ENCODE results near the gene TRIM40.
"Not testable (repeated sequence)": the region's sequence is repeated elsewhere in the genome, so short reads cannot be mapped to it uniquely, and the experiment has no call there.

The TRIM40 gene

GRCh38 chr6:30136570-30137286, 788 bp downstream of the TRIM40 start:
- Histone ChIP-seq H3K4me3 (ENCODE audit: low read length) (no peak overlapping the region), H3K9me3 (ENCODE audit: control insufficient read depth, low read depth, low read length) (no peaks in the 10 kb centered on the region), H3K36me3 (ENCODE audit: control insufficient read depth, low read depth, low read length) (no peaks in the 10 kb centered on the region), H3K27ac (ENCODE audit: low read length) (no peak overlapping the region), H3K4me1 (ENCODE audit: control insufficient read depth, low read depth, low read length) (no peaks in the 10 kb centered on the region), H3K9ac (ENCODE audit: low read length) (no peak overlapping the region), H3K27me3 (ENCODE audit: control insufficient read depth, insufficient read depth, low read length) (peaks cover 7% of the 10 kb centered on the region)

DNA sequence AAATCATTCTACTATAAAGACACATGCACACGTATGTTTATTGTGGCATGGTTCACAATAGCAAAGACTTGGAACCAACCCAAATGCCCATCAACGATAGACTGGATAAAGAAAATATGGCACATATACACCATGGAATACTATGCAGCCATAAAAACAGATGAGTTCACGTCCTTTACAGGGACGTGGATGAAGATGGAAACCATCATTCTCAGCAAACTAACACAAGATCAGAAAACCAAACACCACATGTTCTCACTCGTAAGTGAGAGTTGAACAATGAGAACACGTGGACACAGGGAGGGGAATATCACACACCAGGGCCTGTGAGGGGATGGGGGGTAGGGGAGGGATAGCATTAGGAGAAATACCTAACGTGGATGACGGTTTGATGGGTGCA, 4.3 kb downstream of the TRIM40 start:
- H3K27me3 ChIP-seq (ENCODE audit: control insufficient read depth, insufficient read depth, low read length), result not testable (repeated sequence)

GRCh38 chr6:30142665-30143064, 6.7 kb downstream of the TRIM40 start:
- H3K4me3 ChIP-seq (ENCODE audit: low read length), result no peak overlapping the region
- H3K27me3 ChIP-seq (ENCODE audit: control insufficient read depth, insufficient read depth, low read length), result no peaks in the 10 kb centered on the region
- H3K9ac ChIP-seq (ENCODE audit: low read length), result no peak overlapping the region
- H3K9me3 ChIP-seq (ENCODE audit: control insufficient read depth, low read depth, low read length), result no peaks in the 10 kb centered on the region
- peaks cover 9% of the 10 kb centered on the region for H3K4me1 ChIP-seq (ENCODE audit: control insufficient read depth, low read depth, low read length)
- no peaks in the 10 kb centered on the region for H3K36me3 ChIP-seq (ENCODE audit: control insufficient read depth, low read depth, low read length)
- no peak overlapping the region for H3K27ac ChIP-seq (ENCODE audit: low read length)

More for the DNA sequence above, 4.3 kb downstream of the TRIM40 start:
- not testable (repeated sequence) for H3K4me1 ChIP-seq (ENCODE audit: control insufficient read depth, low read depth, low read length); H3K27ac ChIP-seq (ENCODE audit: low read length); H3K36me3 ChIP-seq (ENCODE audit: control insufficient read depth, low read depth, low read length); H3K4me3 ChIP-seq (ENCODE audit: low read length); H3K9me3 ChIP-seq (ENCODE audit: control insufficient read depth, low read depth, low read length); H3K9ac ChIP-seq (ENCODE audit: low read length)

- H3K27me3 ChIP-seq (ENCODE audit: control insufficient read depth, insufficient read depth, low read length), result no peaks in the 10 kb centered on the region
- H3K4me1 ChIP-seq (ENCODE audit: control insufficient read depth, low read depth, low read length), result peaks cover 9% of the 10 kb centered on the region
- no peaks in the 10 kb centered on the region for H3K9me3 ChIP-seq (ENCODE audit: control insufficient read depth, low read depth, low read length)
- no peak overlapping the region for H3K27ac ChIP-seq (ENCODE audit: low read length)
- no peak overlapping the region for H3K9ac ChIP-seq (ENCODE audit: low read length)
- no peaks in the 10 kb centered on the region for H3K36me3 ChIP-seq (ENCODE audit: control insufficient read depth, low read depth, low read length)
- H3K4me3 ChIP-seq (ENCODE audit: low read length), result no peak overlapping the region
These were observed 7.8 kb downstream of the TRIM40 start for GRCh38 chr6:30143780-30144179.

GRCh38 chr6:30144811-30145210, 8.9 kb downstream of the TRIM40 start:
- no peak overlapping the region for H3K27ac ChIP-seq (ENCODE audit: low read length)
- H3K9me3 ChIP-seq (ENCODE audit: control insufficient read depth, low read depth, low read length), result no peaks in the 10 kb centered on the region
- no peaks in the 10 kb centered on the region for H3K27me3 ChIP-seq (ENCODE audit: control insufficient read depth, insufficient read depth, low read length)
- no peak overlapping the region for H3K4me3 ChIP-seq (ENCODE audit: low read length)
- H3K36me3 ChIP-seq (ENCODE audit: control insufficient read depth, low read depth, low read length), result no peaks in the 10 kb centered on the region
- no peak overlapping the region for H3K9ac ChIP-seq (ENCODE audit: low read length)
- peaks cover 9% of the 10 kb centered on the region for H3K4me1 ChIP-seq (ENCODE audit: control insufficient read depth, low read depth, low read length)

- no peaks in the 10 kb centered on the region for H3K9me3 ChIP-seq (ENCODE audit: control insufficient read depth, low read depth, low read length)
- H3K4me3 ChIP-seq (ENCODE audit: low read length), result no peak overlapping the region
- no peak overlapping the region for H3K9ac ChIP-seq (ENCODE audit: low read length)
- H3K36me3 ChIP-seq (ENCODE audit: control insufficient read depth, low read depth, low read length), result no peaks in the 10 kb centered on the region
- no peak overlapping the region for H3K27ac ChIP-seq (ENCODE audit: low read length)
- H3K4me1 ChIP-seq (ENCODE audit: control insufficient read depth, low read depth, low read length), result peaks cover 9% of the 10 kb centered on the region
- no peaks in the 10 kb centered on the region for H3K27me3 ChIP-seq (ENCODE audit: control insufficient read depth, insufficient read depth, low read length)
These were observed 9.9 kb downstream of the TRIM40 start for GRCh38 chr6:30145818-30146217.

DNA sequence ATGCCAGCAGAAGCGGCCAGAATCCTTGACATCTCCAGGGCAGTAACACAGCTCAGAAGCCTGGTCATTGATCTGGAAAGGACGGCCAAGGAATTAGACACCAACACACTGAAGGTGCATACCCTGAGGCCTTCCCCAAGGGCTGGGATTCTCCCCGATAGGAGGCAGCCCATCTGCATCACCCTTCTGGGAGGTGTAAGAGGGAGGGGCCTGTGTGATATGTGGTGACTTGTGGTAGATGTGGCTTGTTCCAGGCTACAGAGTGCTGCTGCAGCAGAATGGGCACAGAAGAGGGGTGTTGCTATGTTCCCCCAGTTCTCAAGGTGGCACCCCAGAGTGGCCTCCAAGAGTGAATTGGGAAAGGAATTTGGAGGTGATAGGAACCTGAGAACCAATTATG, 11.2 kb downstream of the TRIM40 start:
- no peaks in the 10 kb centered on the region for H3K9me3 ChIP-seq (ENCODE audit: control insufficient read depth, low read depth, low read length)
- no peaks in the 10 kb centered on the region for H3K36me3 ChIP-seq (ENCODE audit: control insufficient read depth, low read depth, low read length)

GRCh38 chr6:30149234-30149633, 13.3 kb downstream of the TRIM40 start:
- H3K4me3 ChIP-seq (ENCODE audit: low read length), result no peak overlapping the region
- H3K4me1 ChIP-seq (ENCODE audit: control insufficient read depth, low read depth, low read length), result peaks cover 9% of the 10 kb centered on the region
- H3K36me3 ChIP-seq (ENCODE audit: control insufficient read depth, low read depth, low read length), result no peaks in the 10 kb centered on the region
- no peaks in the 10 kb centered on the region for H3K9me3 ChIP-seq (ENCODE audit: control insufficient read depth, low read depth, low read length)
- H3K27me3 ChIP-seq (ENCODE audit: control insufficient read depth, insufficient read depth, low read length), result no peaks in the 10 kb centered on the region
- no peak overlapping the region for H3K9ac ChIP-seq (ENCODE audit: low read length)
- no peak overlapping the region for H3K27ac ChIP-seq (ENCODE audit: low read length)

More for the DNA sequence above, 11.2 kb downstream of the TRIM40 start:
- Histone ChIP-seq H3K4me1 (ENCODE audit: control insufficient read depth, low read depth, low read length) (peaks cover 9% of the 10 kb centered on the region), H3K27ac (ENCODE audit: low read length) (no peak overlapping the region), H3K4me3 (ENCODE audit: low read length) (no peak overlapping the region), H3K27me3 (ENCODE audit: control insufficient read depth, insufficient read depth, low read length) (no peaks in the 10 kb centered on the region), H3K9ac (ENCODE audit: low read length) (no peak overlapping the region)

GRCh38 chr6:30149858-30150550, 14.1 kb downstream of the TRIM40 start:
- Histone ChIP-seq H3K9ac (ENCODE audit: low read length) (no peak overlapping the region), H3K4me3 (ENCODE audit: low read length) (no peak overlapping the region), H3K4me1 (ENCODE audit: control insufficient read depth, low read depth, low read length) (peaks cover 9% of the 10 kb centered on the region), H3K9me3 (ENCODE audit: control insufficient read depth, low read depth, low read length) (no peaks in the 10 kb centered on the region), H3K36me3 (ENCODE audit: control insufficient read depth, low read depth, low read length) (no peaks in the 10 kb centered on the region), H3K27me3 (ENCODE audit: control insufficient read depth, insufficient read depth, low read length) (no peaks in the 10 kb centered on the region), H3K27ac (ENCODE audit: low read length) (no peak overlapping the region)

- no peak overlapping the region for H3K9ac ChIP-seq (ENCODE audit: low read length)
- H3K27ac ChIP-seq (ENCODE audit: low read length), result no peak overlapping the region
- no peaks in the 10 kb centered on the region for H3K9me3 ChIP-seq (ENCODE audit: control insufficient read depth, low read depth, low read length)
- H3K4me1 ChIP-seq (ENCODE audit: control insufficient read depth, low read depth, low read length), result peaks cover 3% of the 10 kb centered on the region
- H3K36me3 ChIP-seq (ENCODE audit: control insufficient read depth, low read depth, low read length), result no peaks in the 10 kb centered on the region
- no peak overlapping the region for H3K4me3 ChIP-seq (ENCODE audit: low read length)
- no peaks in the 10 kb centered on the region for H3K27me3 ChIP-seq (ENCODE audit: control insufficient read depth, insufficient read depth, low read length)
These were observed 14.9 kb downstream of the TRIM40 start for GRCh38 chr6:30150671-30151395.

DNA sequence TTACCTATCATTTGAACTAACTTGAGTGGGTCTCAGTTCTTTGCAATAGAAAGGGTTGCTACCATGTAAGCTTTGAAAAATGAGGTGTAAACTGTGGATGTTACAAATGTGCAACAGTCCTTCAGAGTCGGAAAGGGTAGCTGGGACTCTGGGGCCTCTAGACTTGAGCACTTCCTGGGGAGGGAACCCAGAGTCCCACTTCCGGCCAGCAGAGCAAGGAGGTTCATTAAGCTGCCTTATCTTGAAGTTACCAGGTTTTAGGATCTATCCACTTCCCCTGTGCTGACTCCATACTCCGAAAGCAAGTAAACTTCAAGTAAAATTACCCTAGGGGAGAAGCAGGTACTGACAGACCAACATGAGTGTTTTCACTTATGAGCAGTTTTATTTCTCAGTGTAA, 15.6 kb downstream of the TRIM40 start:
- H3K4me3 ChIP-seq (ENCODE audit: low read length), result no peak overlapping the region
- no peaks in the 10 kb centered on the region for H3K27me3 ChIP-seq (ENCODE audit: control insufficient read depth, insufficient read depth, low read length)
- no peaks in the 10 kb centered on the region for H3K4me1 ChIP-seq (ENCODE audit: control insufficient read depth, low read depth, low read length)
- H3K27ac ChIP-seq (ENCODE audit: low read length), result no peak overlapping the region
- no peaks in the 10 kb centered on the region for H3K9me3 ChIP-seq (ENCODE audit: control insufficient read depth, low read depth, low read length)
- H3K36me3 ChIP-seq (ENCODE audit: control insufficient read depth, low read depth, low read length), result no peaks in the 10 kb centered on the region
- no peak overlapping the region for H3K9ac ChIP-seq (ENCODE audit: low read length)

Data from iPS-18a (cell line).